GM21515 (cell line): ENCODE results near the gene CCDC192.
"Not testable (repeated sequence)": the region's sequence is repeated elsewhere in the genome, so short reads cannot be mapped to it uniquely, and the experiment has no call there.

Experiments used
- ATAC-seq: cut with Tn5 transposase; IDR thresholded peaks from one replicate; pipeline ENCODE4 v1.9.1; 2021; ENCODE audit not compliant: unreplicated experiment

CCDC192 gene

GRCh38 chr5:127758766-127759283, 55.6 kb downstream of the CCDC192 start:
- no peak for ATAC-seq

- no peak for ATAC-seq
These were observed 58.7 kb downstream of the CCDC192 start for GRCh38 chr5:127761869-127762268.

DNA sequence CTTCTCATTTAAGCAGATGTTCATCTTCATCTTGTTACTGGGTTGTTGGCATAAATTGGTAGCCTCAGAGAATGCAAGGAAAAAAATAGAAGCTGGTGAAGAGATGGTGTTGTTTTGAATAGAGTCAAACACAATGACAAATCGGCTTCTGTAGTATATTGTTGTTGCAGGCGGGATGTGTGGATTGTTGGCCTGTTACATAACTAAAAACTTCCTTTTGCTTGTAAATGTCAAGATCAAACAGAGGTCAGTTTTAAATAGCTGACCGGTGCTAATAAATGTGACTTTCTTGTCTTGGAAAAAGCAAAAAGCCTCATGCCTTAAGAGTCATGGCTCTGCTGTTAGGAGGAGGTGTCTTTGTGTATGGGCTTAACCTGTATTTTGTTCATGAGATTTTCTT, 59.2 kb downstream of the CCDC192 start:
- no peak for ATAC-seq

DNA sequence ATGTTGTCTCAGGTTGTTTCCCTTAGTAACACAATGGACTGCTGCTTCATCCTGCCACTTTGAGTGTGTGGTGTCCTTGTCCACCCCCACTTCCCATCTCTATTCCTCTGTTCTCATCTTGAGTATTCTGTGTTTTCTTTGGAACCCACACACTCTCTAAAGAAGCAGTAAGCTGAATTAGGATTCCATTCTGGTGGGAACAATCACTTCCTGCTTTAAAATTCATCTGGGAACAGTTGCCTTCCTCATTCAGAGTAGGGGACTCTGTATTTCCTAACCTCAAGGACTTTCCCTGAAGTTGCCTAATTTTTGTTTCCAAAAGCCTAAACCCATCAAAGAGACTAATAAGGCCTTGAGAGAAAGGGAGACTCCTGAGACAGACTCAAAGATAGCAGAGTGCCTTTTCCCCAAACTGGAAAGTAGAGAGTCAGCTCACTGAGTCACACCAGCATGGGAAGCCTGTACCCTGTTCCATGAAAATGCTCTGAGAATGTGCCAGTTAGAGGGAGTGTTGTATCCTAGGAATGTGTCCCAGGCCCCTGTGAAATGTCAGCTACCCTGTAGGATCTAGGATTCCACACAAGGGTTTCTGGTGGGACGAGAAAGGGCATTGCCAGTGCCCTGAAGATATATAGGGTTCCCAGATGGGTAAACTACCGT, 63.6 kb downstream of the CCDC192 start:
- no peak for ATAC-seq

GRCh38 chr5:127769386-127769785, 66.2 kb downstream of the CCDC192 start:
- no peak for ATAC-seq

GRCh38 chr5:127770272-127770671, 67.1 kb downstream of the CCDC192 start:
- ATAC-seq, result no peak

GRCh38 chr5:127772531-127772930, 69.3 kb downstream of the CCDC192 start:
- no peak for ATAC-seq

DNA sequence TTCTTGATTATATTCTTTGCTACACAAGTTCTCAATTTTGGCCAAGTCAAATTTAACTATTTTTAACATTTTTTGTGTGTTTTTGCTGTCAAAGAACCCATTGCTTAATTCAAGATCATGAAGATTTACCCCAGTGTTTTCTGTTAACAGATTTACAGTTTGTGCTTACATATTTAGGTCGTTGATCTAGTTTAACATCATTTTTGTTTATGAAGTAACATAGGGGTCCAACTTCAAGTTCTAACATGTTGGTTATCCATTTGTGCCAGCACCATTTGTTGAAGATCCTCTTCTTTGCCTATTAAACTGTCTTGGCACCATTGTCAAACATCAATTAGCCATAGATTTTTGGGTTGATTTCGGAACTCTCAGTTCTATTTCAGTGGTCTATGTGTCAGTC, 71.0 kb downstream of the CCDC192 start:
- ATAC-seq, result no peak

DNA sequence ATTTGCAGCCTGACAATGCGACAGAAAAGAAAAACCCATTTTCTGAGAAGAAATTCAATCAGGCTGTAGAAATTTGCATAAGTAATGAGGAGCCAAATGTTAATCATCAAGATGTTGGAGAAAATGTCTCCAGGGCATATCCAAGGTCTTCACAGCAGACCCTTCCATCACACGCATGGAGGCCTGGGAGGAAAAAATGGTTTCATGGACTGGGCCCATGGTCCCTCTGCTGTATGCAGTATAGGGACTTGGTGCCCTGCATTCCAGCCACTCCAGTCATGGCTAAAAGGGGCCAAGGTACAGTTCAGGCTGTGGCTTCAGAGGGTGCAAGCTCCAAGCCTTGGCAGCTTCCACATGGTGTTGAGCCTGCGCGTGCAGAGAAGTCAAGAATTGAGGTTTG, 73.3 kb downstream of the CCDC192 start:
- ATAC-seq, result no peak

GRCh38 chr5:127777957-127778356, 74.8 kb downstream of the CCDC192 start:
- ATAC-seq, result no peak

- not testable (repeated sequence) for ATAC-seq
These were observed 79.3 kb downstream of the CCDC192 start for GRCh38 chr5:127782450-127782849.

- no peak for ATAC-seq
These were observed 82.1 kb downstream of the CCDC192 start for GRCh38 chr5:127785098-127785927.

DNA sequence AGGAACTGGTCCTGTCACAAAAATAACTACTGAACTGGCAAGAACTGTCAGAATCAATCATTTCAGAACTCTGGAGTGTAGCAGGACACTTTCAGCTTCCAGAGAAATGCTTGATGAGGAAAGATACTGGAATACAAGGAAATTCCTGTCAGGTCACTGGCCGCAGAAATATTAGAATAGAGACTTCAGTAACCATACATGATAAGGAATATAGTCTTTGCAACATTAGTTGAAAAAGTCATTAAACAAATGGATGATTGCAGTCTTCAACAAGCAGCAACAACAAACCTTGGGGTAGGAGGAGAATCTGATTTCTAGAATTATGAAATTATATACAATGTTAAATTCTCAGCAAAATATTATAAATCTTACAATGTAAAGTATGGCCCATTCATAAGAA, 88.2 kb downstream of the CCDC192 start:
- ATAC-seq, result no peak

DNA sequence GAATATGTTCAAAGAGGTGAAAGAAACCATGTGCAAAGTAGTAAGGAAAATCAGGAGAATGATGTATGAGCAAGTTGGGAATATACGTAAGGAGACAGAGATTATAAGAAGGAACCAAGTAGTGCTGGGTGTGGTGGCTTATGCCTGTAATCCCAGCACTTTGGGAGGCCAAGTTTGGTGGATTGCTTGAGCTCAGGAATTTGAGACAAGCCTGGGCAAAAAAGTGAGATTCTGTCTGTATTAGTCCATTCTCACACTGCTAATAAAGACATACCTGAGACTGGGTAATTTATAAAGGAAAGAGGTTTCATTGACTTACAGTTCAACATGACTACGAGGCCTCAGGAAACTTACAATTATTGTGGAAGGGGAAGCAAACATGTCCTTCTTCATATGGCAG, 88.7 kb downstream of the CCDC192 start:
- not testable (repeated sequence) for ATAC-seq

- no peak for ATAC-seq
These were observed 89.9 kb downstream of the CCDC192 start for GRCh38 chr5:127793052-127793451.

DNA sequence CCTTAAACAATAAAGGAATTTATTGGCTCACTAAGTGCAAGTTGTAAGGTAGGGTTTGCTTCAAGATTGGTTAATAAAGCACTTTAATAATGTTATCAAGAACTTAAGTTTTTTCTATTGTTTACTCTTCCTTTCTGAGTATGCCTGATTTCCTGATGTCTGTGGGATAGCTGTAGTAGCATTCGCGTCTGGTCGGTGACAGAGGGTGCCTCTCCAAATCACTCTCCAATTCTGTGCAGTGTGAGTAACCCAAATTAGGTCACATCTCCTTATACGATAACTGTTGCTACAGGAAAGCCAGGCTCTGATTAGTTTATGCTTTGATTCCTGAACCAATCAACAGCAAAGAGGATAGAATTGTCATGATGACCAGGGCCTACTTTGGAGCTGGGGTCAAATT, 90.7 kb downstream of the CCDC192 start:
- no peak for ATAC-seq

DNA sequence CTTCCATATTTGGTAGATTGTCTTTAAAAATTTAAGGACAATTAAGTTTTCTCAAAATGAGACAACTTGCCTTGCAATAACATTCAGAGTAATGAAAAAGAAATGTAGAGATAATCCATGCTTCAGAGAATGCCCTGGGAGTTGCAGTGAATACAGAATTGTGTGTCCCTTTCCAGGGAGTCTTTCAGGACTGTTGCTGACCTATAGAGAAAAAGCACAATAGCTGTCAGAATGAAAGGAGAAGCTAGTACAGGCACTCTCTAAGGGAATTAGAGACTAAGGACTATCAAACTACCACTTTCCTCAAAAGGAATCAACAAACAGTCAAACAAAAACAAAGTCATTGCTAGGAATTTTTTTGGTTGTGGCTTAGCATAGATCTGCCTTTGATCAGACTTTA, 93.0 kb downstream of the CCDC192 start:
- no peak for ATAC-seq

DNA sequence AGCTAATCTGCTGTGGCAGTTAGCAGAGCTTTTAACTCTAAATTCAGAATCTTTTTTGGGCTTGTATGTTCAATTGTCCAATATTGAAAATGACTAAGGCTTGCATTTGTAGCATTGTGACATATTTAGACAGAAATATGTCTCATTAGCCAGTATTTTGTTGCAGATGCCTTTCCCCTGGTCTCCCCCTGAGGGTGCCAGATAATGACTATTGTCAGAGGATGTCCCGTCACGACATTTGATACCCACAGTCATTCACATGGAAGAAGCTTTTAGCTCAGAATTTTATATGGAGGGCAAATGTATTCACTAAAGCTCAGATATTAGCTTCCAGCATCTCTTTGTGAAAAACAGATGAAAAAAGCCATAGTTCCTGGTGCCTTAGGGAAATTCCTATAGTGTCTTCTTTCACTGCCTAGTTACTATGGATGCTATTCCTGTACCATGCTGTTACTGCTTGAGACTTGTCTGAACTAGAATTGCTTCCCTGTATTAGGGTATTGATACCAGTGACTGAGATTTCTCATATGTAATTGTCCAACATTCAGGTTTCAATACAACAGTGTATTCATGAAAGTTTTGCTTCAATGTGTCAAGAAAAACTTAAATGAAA, 96.2 kb downstream of the CCDC192 start:
- no peak for ATAC-seq

DNA sequence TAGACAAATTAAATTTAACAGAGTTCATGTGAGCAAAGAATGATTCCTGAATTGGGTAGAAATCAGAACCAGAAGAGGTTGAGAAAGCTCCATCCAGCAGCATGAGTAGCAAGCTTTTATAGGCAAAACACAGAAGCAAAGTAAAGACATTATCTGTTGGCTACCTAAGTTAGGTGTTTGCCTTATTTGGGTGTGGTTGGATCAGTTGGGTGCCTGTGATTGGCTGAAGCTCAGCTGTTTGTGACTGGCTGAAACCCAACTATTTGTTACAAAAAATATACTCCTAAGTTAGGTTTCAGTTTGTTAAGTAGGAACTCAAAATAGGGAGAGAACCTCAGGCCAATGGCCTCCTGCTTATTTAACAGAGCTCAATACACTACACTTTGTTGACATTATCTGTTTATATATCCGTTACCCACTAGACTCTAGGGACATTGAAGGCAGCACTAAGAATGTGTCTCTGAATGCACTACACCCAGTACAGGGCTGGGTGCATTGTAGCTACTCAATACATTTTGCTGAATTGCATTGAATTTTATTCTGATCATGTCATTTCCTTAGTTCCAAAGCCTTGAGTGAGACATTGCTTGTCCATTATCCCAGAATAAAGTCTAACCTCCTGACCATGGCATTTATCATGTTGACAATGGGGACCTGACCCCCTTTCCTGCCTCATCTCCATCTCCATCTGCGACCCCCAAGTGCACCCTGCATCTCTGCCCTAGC, 98.7 kb downstream of the CCDC192 start:
- ATAC-seq, result no peak

- no peak for ATAC-seq
These were observed 99.3 kb downstream of the CCDC192 start for GRCh38 chr5:127802477-127802865.

- ATAC-seq, result no peak
These were observed 101.8 kb downstream of the CCDC192 start for GRCh38 chr5:127804886-127805426.
